GM12891 (cell line): ENCODE measurements around the gene PIWIL4. TPM values are rescaled to one million over a fixed set of nuclear protein-coding genes. Genes with fewer than 3 reads are reported as not detected.

Experiments
- DNase-seq: peaks from one replicate; pipeline ENCODE4 v3.0.0; 2011; ENCODE audit warnings: low spot score; ENCODE audit not compliant: insufficient read length
- FAIRE-seq: peaks from 2 replicates; lab custom pipeline; 2011; peaks lifted over from hg19 to GRCh38; lab: Jason Lieb, UNC
- PAX5 ChIP-seq: IDR thresholded peaks from 2 replicates; pipeline ENCODE4 v1.6.1; 2011; ENCODE audit warnings: low read length, moderate library complexity, mild to moderate bottlenecking; ENCODE audit not compliant: insufficient read depth, severe bottlenecking
- POLR2A ChIP-seq: IDR thresholded peaks from 2 replicates; pipeline ENCODE4 v1.6.1; 2011; ENCODE audit warnings: low read depth, low read length, control low read depth
- POLR2AphosphoS5 ChIP-seq: IDR thresholded peaks from 2 replicates; pipeline ENCODE4 v1.6.1; 2011; ENCODE audit warnings: low read depth, low read length, control low read depth
- POU2F2 ChIP-seq: IDR thresholded peaks from 2 replicates; pipeline ENCODE4 v1.6.1; 2011; ENCODE audit warnings: low read depth, mild to moderate bottlenecking, control low read depth, low read length, moderate library complexity
- SPI1 ChIP-seq: IDR thresholded peaks from 2 replicates; pipeline ENCODE4 v1.6.1; 2011; ENCODE audit warnings: low read depth, low read length, control low read depth
- TAF1 ChIP-seq: IDR thresholded peaks from 2 replicates; pipeline ENCODE4 v1.6.1; 2011; ENCODE audit warnings: low read depth, low read length, control low read depth
- polyA plus RNA-seq: library from polyadenylated mRNA; unstranded; fragments of >200 nt; gene quantifications from one replicate; pipeline ENCODE4 v1.2.1, GENCODE V29; 2012; ENCODE audit warnings: low read depth, missing spikeins, inconsistent platforms; ENCODE audit not compliant: missing spikeins

The PIWIL4 gene
- polyA plus RNA-seq, result 0.54 TPM

DNA sequence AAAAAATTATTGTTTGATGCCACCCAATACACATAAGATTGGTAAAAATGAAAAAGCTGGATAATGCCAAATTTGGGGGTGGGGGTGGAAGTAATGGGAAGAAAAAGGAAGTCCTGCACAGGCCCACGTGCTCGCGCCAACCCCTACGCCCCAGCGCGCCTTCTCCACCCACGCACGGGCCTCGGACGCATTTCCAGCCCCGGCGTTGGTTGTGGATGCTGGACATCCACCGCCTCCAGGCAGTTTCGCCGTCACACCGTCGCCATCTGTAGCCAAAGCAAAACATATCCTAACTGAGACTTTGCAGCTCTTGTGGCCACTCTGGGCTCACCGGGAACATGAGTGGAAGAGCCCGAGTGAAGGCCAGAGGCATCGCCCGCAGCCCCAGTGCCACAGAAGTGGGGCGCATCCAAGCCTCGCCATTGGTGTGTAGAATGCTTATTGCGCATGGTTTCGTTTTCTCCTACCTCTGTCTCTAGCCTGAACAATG is at the start of gene PIWIL4:
Gene PIWIL4 (plus strand): TSS at position 188 of the 490 bp plus-strand sequence. CDS start 151 bp downstream, at position 339.
- TF ChIP-seq TAF1 (no peak), POLR2AphosphoS5 (no peak), POLR2A (no peak), PAX5 (no peak), POU2F2 (no peak), SPI1 (no peak)
- FAIRE-seq (no peak), DNase-seq (no peak)

DNA sequence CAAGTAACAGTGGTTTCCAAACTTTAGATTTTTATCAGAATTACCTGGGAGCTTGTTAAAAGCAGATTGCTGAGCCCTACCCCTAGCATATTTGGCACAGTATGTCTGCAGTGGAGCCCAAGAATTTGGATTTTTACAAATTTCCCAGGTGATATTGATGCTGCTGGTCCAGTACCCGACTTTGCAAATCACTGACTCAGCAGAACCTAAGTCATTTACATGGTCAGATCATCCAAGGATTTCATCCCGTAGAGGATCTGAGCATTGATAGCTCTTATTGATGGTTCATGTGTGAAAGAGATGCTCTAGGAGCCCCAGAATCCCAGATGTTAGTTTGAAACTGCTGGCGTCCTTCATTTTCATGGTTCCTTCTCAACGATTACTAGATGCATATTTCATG is 48.9 kb upstream of the PIWIL4 start:
- no peak for DNase-seq
- FAIRE-seq, result no peak
- TF ChIP-seq TAF1 (no peak), POLR2AphosphoS5 (no peak), POU2F2 (no peak), SPI1 (no peak), POLR2A (no peak), PAX5 (no peak)

DNA sequence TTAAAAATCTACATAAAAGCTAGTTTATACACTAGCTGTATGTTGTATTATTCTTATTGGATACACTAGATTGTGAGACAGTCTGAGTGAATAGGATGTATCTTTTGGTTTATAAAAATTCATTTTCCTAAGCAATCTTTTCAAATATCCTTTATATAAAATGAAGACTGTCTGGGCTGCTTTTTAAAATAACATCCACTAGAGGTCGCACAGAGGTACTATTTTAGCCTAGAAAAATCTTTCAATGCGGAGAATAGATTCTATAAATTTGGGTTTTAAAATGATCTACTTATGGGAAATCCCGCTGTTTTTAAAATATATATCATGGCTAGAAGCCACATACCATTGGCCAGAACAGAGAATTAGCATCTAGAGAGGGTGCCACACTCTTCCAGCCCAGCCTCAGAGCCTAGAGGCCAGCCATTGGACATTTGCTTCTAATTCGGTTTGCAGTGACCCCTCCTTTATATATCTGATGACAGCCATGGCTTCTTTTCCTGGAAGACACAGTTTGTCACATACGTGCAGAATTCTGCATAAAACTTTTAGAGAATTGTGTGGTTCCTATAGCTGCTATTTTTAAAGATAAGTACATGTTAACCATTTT is 47.6 kb upstream of the PIWIL4 start:
- no peak for FAIRE-seq
- no peak for DNase-seq
- TF ChIP-seq POLR2A, result no peak
- TF ChIP-seq PAX5, result no peak
- no peak for TF ChIP-seq POU2F2
- TF ChIP-seq SPI1, result no peak
- no peak for TF ChIP-seq TAF1
- TF ChIP-seq POLR2AphosphoS5, result no peak

DNA sequence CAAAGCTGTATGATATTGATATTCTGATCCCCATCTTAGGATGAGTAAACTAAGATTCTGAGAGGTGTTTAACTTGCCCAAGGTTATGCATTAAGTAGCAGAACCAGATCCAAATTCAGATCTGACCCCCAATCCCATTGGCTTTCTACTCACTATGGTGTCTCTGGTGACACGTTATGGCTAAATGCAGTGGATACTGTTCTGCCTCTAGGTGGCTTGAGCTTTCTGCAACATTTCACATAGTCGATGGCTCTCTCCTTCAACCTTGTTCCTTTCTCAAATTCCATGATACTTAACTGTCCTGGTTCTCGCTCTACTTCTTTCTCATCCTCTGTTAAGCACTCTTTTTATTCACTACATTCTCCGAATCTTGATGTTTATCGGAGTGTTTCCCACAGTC is 45.5 kb upstream of the PIWIL4 start:
- no peak for TF ChIP-seq SPI1
- TF ChIP-seq POU2F2, result no peak
- TF ChIP-seq PAX5, result no peak
- TF ChIP-seq POLR2AphosphoS5, result no peak
- no peak for TF ChIP-seq TAF1
- no peak for TF ChIP-seq POLR2A
- peak; percentile 76 for FAIRE-seq
- DNase-seq, result no peak

DNA sequence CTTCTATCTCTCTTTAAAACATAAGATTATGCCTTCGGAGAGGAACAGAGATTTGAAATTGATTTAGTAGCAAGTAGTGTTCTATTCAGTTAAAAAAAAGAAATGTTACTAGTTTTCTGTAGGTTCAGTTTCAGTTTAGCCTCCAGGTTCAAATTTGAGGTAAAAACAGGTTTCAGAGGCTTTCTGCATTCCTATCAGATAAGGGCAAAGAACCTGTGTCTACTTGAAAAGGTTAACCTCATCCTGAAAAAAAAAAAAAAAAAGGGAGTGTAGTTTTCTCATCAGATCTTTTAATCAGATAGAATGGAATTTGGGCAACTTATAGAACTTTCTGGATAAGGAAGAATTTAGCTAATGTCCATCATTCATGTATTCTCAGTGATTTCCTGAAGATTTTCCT is 42.8 kb upstream of the PIWIL4 start:
- TF ChIP-seq POU2F2 (no peak), TAF1 (no peak), PAX5 (no peak), POLR2AphosphoS5 (no peak), SPI1 (no peak), POLR2A (no peak)
- DNase-seq (no peak), FAIRE-seq (no peak)

DNA sequence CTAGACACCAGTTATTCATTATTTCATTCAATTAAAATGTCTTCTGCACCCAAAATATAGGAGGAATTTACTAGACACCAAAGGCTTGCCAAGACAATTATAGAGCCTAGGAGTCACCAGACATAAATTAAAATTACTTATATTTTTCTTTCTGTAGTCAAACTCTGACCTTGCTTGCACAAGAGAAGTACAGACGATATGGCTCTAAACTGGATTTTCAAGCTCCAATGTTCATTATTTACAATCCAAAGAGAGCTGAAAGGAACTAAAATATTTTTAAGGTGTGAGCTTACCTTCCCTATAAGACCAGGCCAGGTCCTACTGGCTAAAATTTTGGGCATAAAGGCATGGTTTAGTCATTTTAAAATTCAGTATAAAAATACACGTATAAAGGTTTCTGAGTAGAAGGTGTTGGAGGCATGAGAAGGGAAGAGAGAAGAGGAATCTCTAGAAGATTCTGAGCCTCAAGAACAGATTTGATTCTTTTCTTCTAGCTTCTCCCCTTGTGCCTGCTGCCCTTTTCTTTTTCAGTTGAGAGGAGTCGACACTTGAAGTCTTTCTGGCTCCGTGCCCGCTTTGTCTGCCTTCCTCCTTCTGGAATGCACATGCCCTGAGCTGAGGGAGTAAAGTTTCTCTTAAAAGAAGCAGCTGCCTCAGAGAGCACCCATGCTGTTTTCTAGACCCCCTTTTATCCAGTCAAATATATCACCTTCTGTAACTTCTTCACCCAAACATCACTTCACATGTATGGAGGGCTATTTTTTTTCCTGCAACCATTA is 41.4 kb upstream of the PIWIL4 start:
- no peak for DNase-seq
- FAIRE-seq, result no peak
- TF ChIP-seq POU2F2 (no peak), POLR2AphosphoS5 (no peak), PAX5 (no peak), TAF1 (no peak), POLR2A (no peak), SPI1 (no peak)

DNA sequence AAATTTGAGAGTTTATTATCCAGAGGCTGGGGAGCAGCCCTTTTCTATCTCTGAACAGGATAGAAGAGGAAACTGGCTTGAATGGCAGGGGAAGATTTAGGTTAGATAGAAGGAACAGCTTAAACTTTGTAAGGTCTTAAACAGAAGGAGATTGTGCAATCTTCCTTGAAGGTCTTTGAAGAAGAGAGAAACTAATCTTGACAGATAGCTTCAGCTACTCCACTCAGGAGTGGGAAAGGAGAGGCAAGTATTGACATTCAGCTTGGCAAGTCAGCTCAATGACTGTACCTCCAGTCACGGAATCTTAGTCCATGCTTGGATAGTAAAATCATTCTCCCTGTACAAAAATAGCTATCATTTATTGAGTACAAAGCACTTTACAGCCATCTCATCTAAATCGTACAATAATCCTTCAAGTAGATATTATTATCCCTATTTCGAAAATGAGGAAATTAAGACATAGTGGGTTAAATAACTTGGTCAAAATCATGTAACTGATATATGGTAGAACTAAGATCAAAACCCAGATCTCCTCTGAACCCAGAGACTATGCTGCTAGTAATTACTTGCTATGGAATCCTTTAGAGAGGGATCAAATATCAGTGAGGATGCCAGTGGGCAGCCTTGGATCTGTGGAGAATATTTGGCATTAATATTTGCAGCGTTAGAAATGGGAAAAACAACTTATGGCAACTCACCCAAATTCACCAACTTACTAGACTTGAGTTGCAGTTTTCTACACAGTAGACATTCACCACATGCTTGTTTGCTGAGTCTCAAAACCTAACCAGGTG is 40.3 kb upstream of the PIWIL4 start:
- FAIRE-seq, result no peak
- DNase-seq, result no peak
- no peak for TF ChIP-seq PAX5
- no peak for TF ChIP-seq TAF1
- no peak for TF ChIP-seq POU2F2
- TF ChIP-seq SPI1, result no peak
- TF ChIP-seq POLR2A, result no peak
- TF ChIP-seq POLR2AphosphoS5, result no peak

DNA sequence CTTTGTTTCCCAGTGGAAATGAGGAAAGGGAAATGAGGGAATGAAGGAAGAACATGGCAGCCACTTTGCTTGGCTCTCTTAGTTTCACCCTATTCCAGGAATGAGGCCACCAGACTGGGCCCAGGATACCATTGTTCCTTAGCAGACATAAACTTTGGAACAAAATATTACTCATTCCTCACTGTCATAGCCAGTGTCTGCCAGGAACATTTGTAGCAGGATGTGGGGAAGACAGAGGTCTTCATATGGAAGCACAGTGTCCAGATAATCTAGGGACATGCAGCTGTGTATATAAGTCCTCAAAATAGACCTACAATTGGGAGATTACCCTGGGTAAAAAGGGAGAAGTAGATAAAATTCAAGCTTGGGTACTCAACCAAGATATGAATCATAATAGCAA is 38.6 kb upstream of the PIWIL4 start:
- TF ChIP-seq POU2F2 (no peak), POLR2AphosphoS5 (no peak)
- FAIRE-seq, result no peak
- no peak for DNase-seq

DNA sequence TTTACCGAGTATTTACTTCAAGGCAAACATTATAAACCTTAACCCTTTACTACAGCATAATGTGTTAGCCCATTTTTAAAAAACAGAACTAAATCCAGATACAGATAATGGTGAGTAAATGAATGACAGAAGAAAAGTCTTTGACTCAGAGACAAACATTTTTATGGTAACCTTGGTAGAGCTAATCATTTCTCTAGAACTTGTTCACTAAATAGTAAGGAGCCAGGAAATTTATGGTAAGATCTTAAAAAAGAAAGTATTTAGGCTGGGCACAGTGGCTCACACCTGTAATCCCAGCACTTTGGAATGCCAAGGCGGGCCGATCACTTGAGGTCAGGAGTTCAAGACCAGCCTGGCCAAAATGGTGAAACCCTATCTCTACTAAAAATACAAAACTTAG is 35.0 kb upstream of the PIWIL4 start:
- DNase-seq (no peak), FAIRE-seq (no peak)
- TF ChIP-seq POLR2AphosphoS5 (no peak), SPI1 (no peak), PAX5 (no peak), TAF1 (no peak), POU2F2 (no peak), POLR2A (no peak)
